ENCODE measurements around the gene COL25A1. TPM values are rescaled to one million over a fixed set of nuclear protein-coding genes. Genes with fewer than 3 reads are reported as not detected.

COL25A1 gene
- total RNA-seq, 1 experiment from 2014 or later = 4.2 TPM

GRCh38 chr4:108972613-108973283 lies 329.7 kb downstream of the COL25A1 start:
- no peak overlapping the region for H2BK20ac ChIP-seq (ENCODE audit: low read depth, low read length, poor library complexity, severe bottlenecking)
- no peak overlapping the region for H3K4me3 Mint-ChIP-seq
- H2BK120ac ChIP-seq (ENCODE audit: low read depth, low read length, poor library complexity, severe bottlenecking) = no peak overlapping the region
- H3K18ac ChIP-seq (ENCODE audit: insufficient read length, low read depth, low read length) = no peak overlapping the region
- H3K36me3 Mint-ChIP-seq (ENCODE audit: insufficient read depth in 1 of 3, low read depth in 3 of 3) = no peaks in the 10 kb centered on the region
- no peaks in the 10 kb centered on the region for H3K79me1 ChIP-seq (ENCODE audit: insufficient read depth, low read depth, low read length, poor library complexity, severe bottlenecking)
- H3K23ac ChIP-seq (ENCODE audit: insufficient read length, low read depth, low read length) = no peak overlapping the region
- H3K4me1 Mint-ChIP-seq = no peaks in the 10 kb centered on the region
- H3K79me2 ChIP-seq (ENCODE audit: insufficient read depth, low read length) = no peaks in the 10 kb centered on the region
- H3K27me3 ChIP-seq (ENCODE audit: insufficient read depth, low read length) = no peaks in the 10 kb centered on the region
- no peak overlapping the region for H3K14ac ChIP-seq (ENCODE audit: insufficient read depth, low read length)
- H3K4me2 ChIP-seq (ENCODE audit: insufficient read depth, insufficient read length, low read length) = no peak overlapping the region
- no peak overlapping the region for H3K27ac Mint-ChIP-seq
- H2BK15ac ChIP-seq (ENCODE audit: low read depth, low read length) = no peak overlapping the region
- no peak overlapping the region for H3K56ac ChIP-seq (ENCODE audit: insufficient read length, low read depth, low read length)
- no peak overlapping the region for H4K91ac ChIP-seq (ENCODE audit: insufficient read length, low read depth, low read length)
- no peaks in the 10 kb centered on the region; the same call in 1 of the 2 replicates for H3K4me1 ChIP-seq (ENCODE audit: insufficient read depth, low read length)
- no peak overlapping the region for H3K27ac ChIP-seq (ENCODE audit: insufficient read length, low read depth, low read length)
- DNase-seq = no peak
- H2BK12ac ChIP-seq (ENCODE audit: insufficient read length, low read depth, low read length) = no peak overlapping the region
- no peaks in the 10 kb centered on the region for H4K20me1 ChIP-seq (ENCODE audit: control insufficient read depth, insufficient read depth, insufficient read length)
- H3K9me3 ChIP-seq (ENCODE audit: control insufficient read depth, low read depth, low read length) = no peaks in the 10 kb centered on the region
- no peak overlapping the region for H2AFZ ChIP-seq (ENCODE audit: low read length)
- H3K9me3 Mint-ChIP-seq = no peaks in the 10 kb centered on the region
- no peak overlapping the region for H2AK5ac ChIP-seq (ENCODE audit: insufficient read length, low read length)
- no peak overlapping the region for H3K9ac ChIP-seq (ENCODE audit: extremely low read depth, insufficient read length, low read length)
- no peak overlapping the region for H3K4ac ChIP-seq (ENCODE audit: low read depth, low read length)
- H4K8ac ChIP-seq (replicated peaks; ENCODE audit: insufficient read length, low read depth, low read length) = no peak overlapping the region
- H3K27me3 Mint-ChIP-seq (ENCODE audit: low read depth) = no peaks in the 10 kb centered on the region
- no CpG with 5 or more reads among the region's 5 CpGs for WGBS (ENCODE audit: extremely low coverage, insufficient read length, low lambda C conversion rate)
- H4K5ac ChIP-seq (ENCODE audit: insufficient read length, low read depth, low read length) = no peak overlapping the region
- TF ChIP-seq, protein P1, sequence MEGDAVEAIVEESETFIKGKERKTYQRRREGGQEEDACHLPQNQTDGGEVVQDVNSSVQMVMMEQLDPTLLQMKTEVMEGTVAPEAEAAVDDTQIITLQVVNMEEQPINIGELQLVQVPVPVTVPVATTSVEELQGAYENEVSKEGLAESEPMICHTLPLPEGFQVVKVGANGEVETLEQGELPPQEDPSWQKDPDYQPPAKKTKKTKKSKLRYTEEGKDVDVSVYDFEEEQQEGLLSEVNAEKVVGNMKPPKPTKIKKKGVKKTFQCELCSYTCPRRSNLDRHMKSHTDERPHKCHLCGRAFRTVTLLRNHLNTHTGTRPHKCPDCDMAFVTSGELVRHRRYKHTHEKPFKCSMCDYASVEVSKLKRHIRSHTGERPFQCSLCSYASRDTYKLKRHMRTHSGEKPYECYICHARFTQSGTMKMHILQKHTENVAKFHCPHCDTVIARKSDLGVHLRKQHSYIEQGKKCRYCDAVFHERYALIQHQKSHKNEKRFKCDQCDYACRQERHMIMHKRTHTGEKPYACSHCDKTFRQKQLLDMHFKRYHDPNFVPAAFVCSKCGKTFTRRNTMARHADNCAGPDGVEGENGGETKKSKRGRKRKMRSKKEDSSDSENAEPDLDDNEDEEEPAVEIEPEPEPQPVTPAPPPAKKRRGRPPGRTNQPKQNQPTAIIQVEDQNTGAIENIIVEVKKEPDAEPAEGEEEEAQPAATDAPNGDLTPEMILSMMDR (conservative IDR thresholded peaks at IDR 0.05) = no peak
- no peak overlapping the region for H2BK5ac ChIP-seq (ENCODE audit: insufficient read length, low read length)
- no peaks in the 10 kb centered on the region for H3K23me2 ChIP-seq (ENCODE audit: insufficient read length, low read depth, low read length, poor library complexity, severe bottlenecking)
- H3T11ph ChIP-seq (ENCODE audit: low read length) = no peak overlapping the region
